GM21423 (cell line): ENCODE data around the gene TGFBR3L.
"Not testable (repeated sequence)": the region's sequence is repeated elsewhere in the genome, so short reads cannot be mapped to it uniquely, and the experiment has no call there.

Source experiments
- ATAC-seq: cut with Tn5 transposase; IDR thresholded peaks from one replicate; pipeline ENCODE4 v1.9.1; 2021; ENCODE audit warnings: mild to moderate bottlenecking, moderate library complexity; ENCODE audit not compliant: unreplicated experiment

The TGFBR3L gene

GRCh38 chr19:7926727-7927604 lies 12.3 kb downstream of the TGFBR3L start:
- no peak for ATAC-seq

DNA sequence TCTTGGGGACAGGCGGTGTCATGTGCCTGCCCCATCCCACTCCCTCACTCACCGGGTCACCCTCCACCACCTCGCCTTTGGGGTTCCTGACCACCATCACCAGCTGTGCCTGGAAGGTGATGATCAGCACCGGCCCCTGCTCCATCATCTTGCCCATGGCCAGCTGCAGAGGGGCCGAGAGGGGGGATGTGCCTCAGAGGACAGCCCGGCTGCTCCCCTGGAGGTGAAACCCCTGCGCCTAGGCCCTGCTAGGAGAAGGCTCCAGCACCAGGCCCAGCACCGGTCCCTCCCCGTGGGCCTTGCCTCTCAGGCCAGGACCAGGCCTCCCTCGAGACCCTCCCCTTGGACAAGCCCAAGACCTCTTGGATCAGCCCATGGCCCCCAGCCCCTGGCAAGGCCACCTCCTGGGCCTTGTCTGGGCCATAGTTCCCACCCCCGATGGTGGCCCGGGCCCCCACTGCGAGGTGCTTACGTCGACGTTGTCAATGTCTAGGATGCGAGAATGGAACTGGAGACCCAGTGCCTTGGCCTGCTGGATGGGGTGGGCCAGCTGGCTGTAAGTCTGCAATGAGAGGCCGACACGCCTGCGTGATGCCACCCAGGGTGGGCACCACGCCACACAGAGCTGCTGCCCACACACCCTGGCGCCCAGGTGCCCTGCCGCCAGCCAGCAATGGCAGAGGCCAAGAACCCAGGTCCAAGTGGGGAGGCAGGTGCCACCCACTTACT lies 13.1 kb downstream of the TGFBR3L start:
- ATAC-seq, result no peak

- no peak for ATAC-seq
These were observed 13.7 kb downstream of the TGFBR3L start for GRCh38 chr19:7928334-7928706.

DNA sequence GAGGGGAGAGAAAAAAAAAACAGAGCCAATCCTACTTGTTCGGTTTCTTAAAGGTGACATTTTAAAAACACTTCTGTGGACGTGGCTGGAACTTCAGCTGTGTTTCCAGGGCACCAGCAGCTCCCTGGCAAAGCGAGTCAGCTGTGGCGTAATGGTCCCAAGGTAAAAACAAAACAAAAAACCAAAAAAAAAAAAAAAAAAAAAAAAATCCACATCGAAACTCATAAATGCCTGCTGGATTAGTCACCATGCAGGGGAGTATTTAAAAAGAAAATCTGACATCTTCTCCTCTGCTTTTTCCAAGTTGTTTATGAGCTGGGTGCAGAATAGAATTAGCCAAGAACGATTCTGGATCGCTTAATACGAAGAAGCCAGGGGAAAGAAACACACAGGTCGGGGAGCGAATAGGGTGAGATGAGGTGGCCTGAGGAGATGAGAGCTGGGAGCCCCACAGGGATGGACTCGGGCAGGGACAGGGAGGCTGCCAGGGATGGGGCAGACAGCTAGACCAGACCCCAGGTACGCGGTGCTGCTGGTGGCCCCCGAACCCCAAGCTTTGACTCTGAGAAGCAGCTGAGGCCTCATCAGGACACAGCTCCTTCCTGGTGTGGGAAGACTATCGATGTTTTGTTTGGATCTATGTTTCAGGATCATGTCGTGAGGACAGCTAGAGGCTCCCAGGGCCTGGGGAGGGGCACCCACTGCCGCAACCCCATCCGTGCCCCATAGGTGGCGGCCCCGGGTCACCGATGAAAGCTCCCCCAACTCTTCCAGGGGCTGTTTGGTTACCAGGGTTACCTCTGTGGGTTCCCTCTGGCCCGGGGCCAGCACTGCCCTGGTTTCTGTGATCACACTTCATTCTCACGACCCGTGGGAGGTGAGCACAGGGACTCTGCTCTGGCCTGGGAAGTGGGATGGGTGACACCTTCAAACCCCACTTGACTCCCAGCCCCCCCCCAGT lies 14.4 kb downstream of the TGFBR3L start:
- ATAC-seq, result no peak

- ATAC-seq, result not testable (repeated sequence)
These were observed 15.4 kb downstream of the TGFBR3L start for GRCh38 chr19:7930030-7930429.

GRCh38 chr19:7930765-7931164 lies 16.1 kb downstream of the TGFBR3L start:
- no peak for ATAC-seq

DNA sequence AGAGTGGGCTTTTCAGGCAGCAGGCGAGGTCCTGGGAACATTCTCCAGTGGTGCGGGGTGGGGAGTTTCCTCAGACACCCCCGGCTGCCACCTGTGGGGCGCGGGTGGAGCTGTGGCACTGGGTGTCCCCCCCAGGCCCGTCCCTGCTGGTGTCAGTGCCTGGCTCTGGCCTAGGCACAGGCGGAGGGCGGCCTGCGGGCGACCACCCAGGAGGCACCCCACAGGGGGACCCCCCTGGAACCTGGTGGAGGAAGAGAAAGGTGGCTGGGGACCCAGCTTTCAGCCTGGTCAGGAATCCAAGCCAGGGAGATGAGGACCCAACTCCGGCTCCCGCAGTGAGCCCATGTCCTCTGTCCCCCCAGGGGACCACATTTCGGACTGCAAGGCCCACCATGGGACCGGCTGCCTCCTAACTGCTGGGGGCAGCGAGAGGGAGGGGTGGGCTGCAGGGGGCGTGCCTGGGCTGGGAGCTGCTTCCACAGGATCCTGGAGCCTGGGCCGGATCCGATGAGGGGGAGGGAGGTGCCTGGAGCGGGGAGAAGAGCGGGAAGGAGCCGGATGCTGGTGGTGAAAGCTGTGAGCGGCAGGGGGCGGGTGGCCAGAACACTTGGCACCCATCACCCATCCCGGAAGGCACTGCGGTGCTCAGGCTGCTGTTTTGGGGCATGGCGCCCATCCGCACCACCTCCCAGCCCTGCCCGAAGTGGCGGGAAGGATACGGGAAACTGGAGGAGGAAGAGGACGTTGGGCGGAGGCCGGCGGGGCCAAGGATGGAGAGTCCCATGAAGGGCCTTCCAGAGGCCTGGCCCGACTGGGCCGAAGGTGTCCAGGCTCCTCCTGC lies 16.8 kb downstream of the TGFBR3L start:
- ATAC-seq, result no peak

- no peak for ATAC-seq
These were observed 17.8 kb downstream of the TGFBR3L start for GRCh38 chr19:7932276-7932929.

- no peak for ATAC-seq
These were observed 18.3 kb downstream of the TGFBR3L start for GRCh38 chr19:7932930-7933300.

DNA sequence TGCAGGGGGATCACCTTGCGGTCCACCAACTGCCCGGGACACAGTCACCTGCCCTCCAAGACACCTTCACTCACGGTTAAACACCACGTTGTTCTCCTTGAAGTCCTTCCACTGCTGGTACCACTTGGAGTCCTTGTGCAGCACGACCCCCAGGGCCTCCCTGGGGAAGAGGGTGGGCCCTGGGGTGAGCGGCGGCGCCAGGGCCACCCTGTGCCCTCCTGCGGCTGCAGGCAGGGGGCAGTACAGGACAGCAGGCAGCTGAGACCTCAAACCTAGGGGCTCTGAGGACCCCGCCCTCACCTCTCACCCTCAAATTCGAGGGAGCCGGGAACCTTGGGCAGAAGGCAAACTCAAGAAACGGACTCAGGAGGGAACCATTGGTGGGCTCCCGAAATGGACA lies 18.8 kb downstream of the TGFBR3L start:
- no peak for ATAC-seq

DNA sequence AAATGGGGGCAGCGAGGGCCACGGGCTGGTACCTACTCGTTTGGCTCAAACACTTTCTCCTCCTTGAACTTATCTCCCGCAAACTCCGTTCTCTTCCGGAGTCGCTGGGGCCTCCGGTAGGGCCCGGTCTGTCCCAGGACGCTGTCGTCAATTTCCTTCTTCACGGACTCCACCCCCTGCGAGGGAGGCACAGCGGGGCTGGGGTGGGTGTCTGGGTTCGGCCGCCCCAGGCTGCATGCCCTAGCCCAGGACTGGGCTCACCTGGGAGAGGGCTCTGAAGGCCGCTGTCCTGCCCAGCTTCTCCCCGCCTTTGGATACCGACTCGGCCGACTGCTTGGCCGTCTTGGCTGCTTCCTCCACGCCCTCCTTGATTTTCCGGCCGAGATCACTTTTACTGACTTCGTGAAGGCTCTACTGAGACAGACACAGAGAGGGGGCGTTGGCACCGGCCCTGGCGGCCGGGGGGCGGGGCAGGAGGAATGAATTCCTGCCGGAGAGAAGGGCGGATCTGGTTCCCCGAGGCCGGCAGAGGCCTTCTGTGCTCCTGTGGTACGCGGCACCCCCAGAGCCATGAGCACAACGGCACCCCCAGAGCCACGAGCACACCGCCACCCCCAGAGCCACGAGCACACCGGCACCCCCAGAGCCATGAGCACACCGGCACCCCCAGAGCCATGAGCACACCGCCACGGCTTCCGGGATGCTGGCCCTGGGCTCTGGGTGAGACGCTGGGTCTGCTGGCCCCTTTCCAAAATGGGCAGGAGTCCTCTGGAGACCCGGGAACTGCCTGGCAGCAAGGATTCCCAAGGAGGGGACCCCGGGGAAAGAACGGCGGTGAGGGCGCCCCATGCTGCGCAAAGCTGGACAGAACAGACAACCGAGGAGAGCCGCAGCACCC lies 19.4 kb downstream of the TGFBR3L start:
- no peak for ATAC-seq

GRCh38 chr19:7934766-7935165 lies 20.1 kb downstream of the TGFBR3L start:
- no peak for ATAC-seq

DNA sequence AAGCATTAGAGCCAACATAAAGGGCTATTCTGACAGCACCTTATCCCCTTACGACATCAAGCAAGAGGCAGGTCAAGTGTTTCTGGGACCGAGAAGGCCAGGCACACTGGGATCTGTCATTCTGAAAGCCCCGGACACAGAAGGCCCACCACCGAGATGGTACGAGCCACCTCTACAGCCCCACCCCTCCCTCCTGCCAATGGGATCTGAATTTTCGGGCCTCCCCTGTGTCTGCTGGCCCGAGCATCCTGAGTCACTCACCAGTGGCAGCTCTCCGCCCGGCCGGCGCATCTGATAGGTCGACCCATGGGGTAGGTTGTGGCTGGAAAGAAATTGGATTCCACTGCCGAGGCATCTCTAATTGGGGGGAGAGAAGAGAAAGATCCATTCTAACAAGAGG lies 26.2 kb downstream of the TGFBR3L start:
- no peak for ATAC-seq

- no peak for ATAC-seq
These were observed 27.4 kb downstream of the TGFBR3L start for GRCh38 chr19:7941895-7942596.

DNA sequence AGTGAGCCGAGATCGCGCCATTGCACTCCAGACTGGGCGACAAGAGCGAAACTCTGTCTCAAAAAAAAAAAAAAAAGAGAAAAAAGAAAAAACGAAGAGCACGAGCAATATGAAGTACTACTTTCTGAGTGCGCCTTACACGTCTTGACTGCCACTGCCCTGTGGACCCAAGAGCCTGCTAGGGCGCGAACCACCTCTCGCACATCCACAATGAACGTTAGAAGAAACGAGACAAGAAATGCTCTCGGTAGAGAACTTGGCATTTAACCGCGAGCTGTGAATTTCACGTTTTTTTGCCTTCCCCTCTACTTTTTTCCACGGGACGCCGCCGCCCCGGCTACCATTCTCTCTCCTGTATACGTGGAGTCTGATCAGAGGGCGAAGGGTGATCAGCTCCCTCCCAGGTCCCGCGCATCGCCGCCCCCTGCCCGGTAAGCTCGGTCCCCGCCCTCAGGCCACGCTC lies 28.4 kb downstream of the TGFBR3L start:
- ATAC-seq, result no peak

DNA sequence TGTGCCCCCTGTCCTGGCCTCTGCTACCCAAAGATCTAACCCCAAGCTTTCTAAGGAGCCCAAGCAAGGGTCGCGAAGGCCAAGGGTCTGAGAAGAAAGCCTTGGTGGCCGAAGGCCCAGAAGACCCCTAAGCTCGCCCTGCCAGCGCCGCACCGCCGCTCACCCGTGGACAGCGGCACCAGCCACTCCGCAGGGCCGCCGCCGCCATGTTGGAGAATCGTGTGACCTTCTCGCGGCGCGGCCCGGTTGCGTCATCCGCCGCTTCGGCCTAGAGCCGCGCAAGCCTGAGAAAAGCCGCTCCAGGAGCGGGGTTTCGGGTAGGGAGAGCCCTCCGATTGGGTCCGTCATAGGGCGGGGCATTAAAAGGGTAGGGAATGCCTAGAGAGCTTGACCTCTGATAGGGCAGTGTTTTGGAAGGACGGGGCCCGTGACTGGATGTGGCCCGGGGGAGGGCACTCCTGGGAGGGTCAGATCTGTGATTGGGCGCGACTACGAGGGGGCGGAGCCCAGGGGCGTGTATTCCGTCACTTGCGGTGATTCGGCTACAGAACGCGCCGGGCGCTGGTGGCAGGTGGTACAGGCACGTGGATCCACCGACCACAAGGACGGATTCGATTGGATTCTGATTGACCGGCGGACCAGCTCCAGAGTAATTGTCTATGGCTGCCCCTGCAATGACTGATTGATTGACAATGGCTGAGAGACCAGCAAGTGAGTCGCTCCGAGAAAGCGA lies 29.0 kb downstream of the TGFBR3L start, which contains the start of gene TIMM44:
TSS of gene TIMM44 (minus strand) at position 223 of the 733 bp plus-strand sequence. CDS start at position 208, 15 bp downstream.
- ATAC-seq, result peak; percentile 94

DNA sequence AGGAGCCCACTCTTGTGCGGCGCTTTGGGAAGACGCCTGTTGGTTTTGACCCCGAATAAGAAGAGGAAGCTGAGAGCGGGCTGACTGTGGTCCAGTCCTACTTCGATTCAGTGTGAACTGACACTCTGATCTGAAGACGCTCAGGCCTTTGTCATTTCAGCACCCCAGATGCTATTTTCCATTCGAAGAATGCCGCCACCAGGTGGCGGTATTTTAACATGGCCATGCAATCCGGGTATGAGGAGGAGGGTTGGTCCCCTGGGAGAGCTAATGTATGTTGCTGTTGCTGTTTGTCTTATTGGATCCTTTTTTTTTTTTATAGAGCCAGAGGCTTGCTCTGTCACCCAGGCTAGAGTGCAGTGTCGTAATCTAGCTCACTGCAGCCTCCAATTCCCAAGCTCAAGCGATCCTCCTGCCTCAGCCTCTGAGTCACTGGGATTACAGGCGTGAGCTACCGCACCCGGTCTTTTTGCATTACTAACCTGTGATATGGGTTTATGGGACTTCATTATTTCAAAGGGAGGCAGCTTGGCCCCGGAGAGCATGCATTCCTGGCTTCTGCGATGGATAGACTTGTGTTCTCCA lies 29.6 kb downstream of the TGFBR3L start:
- ATAC-seq, result peak; percentile 20
